BJ (cell line): Measurements from ENCODE around the gene HES7. TPM values are rescaled to one million over a fixed set of nuclear protein-coding genes. Genes with fewer than 3 reads are reported as not detected.

Source experiments
- CTCF ChIA-PET: fragments of 350-600 bp; formaldehyde crosslinking; extraction: SDS; loops from one replicate; lab custom pipeline; 2021; ENCODE audit warnings: antibody characterized with exemption, inconsistent platforms; lab: Yijun Ruan, JAX
- POLR2A ChIA-PET: fragments of 300-600 bp; sonication (Branson Sonifier 250); formaldehyde crosslinking; extraction: SDS; loops from one replicate; lab custom pipeline; 2021; ENCODE audit warnings: antibody characterized with exemption; lab: Charles Lee
- DNase-seq: peaks from one replicate; pipeline ENCODE4 v3.0.0-alpha.2; 2011; ENCODE audit warnings: low read depth
- H3K27me3 ChIP-seq: 2 replicates; pipeline ENCODE4 v1.6.0; 2011; ENCODE audit warnings: low read length; ENCODE audit not compliant: control insufficient read depth, insufficient read depth
- H3K36me3 ChIP-seq: 2 replicates; pipeline ENCODE4 v1.5.1; 2011; ENCODE audit warnings: low read length; ENCODE audit not compliant: control insufficient read depth, insufficient read depth
- H3K4me3 ChIP-seq: 2 replicates; pipeline ENCODE4 v1.5.1; 2011; ENCODE audit warnings: low read depth, mild to moderate bottlenecking, control low read depth, low read length
- polyA plus RNA-seq: library from polyadenylated mRNA; depleted of rRNA; stranded (reverse); fragments of >200 nt; gene quantifications from 2 replicates; pipeline ENCODE4 v1.2.3, GENCODE V29; 2011
- TF ChIP-seq, protein P1 (sequence below): IDR thresholded peaks from 2 replicates; pipeline ENCODE4 v1.5.1; 2011; ENCODE audit warnings: low read depth, mild to moderate bottlenecking, control low read depth, inconsistent platforms, low read length, moderate library complexity; ENCODE audit not compliant: insufficient read depth

HES7 gene
- polyA plus RNA-seq, 1 experiment: not detected

- H3K27me3 ChIP-seq: no peaks in the 10 kb centered on the region
- CTCF ChIA-PET: interaction anchor here (0.6 to 3.3 kb wide), 10 partner anchors 10 to 80 kb away, joined by 3 to 31 read pairs (median 4); partner anchors contain the start of gene ALOXE3
- DNase-seq: no peak
- POLR2A ChIA-PET: no interaction called here
- peaks cover 30% of the 10 kb centered on the region for H3K36me3 ChIP-seq
- H3K4me3 ChIP-seq: no peak overlapping the region
- TF ChIP-seq, protein P1, sequence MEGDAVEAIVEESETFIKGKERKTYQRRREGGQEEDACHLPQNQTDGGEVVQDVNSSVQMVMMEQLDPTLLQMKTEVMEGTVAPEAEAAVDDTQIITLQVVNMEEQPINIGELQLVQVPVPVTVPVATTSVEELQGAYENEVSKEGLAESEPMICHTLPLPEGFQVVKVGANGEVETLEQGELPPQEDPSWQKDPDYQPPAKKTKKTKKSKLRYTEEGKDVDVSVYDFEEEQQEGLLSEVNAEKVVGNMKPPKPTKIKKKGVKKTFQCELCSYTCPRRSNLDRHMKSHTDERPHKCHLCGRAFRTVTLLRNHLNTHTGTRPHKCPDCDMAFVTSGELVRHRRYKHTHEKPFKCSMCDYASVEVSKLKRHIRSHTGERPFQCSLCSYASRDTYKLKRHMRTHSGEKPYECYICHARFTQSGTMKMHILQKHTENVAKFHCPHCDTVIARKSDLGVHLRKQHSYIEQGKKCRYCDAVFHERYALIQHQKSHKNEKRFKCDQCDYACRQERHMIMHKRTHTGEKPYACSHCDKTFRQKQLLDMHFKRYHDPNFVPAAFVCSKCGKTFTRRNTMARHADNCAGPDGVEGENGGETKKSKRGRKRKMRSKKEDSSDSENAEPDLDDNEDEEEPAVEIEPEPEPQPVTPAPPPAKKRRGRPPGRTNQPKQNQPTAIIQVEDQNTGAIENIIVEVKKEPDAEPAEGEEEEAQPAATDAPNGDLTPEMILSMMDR: no peak
These were observed 16.4 kb upstream of the HES7 start for GRCh38 chr17:8140065-8141029.

DNA sequence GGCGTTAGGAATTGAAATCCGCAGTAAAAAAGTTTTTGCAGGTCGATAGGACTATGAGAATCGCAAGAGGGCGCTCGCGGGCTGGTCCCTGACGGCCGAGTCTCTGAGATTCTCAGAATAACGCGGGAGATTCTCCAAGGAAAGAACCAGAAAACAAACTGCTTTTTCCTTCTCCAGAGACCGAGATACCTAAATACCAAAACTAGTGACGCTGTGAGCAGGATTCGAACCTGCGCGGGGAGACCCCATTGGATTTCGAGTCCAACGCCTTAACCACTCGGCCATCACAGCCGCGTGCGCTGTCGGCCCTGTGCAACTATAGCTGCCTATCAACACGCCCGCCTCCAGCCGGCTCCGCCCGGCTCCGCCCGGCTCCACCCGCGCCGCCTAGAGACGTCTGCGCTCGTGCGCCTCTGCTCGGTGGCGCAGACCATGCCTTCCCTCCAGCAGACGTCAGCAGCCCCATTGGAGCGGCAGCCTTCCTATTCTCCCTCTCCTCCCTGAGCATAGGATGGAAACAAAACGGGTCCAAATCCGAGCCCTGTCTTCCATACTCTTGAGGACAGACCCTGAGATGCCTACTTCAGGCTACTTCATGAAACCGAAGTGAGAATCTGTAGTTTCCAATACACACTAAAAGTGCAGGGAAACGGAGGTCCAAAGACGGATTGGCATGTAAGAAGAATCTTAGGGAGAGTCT, 14.9 kb upstream of the HES7 start:
- peak; percentile 92 for DNase-seq
- ChIA-PET POLR2A (interaction anchor here (1.1 to 1.9 kb wide), 2 partner anchors 18 to 20 kb away, joined by 6 to 16 read pairs; no protein-coding TSS in a partner anchor), CTCF (interaction anchor here (0.6 to 3.3 kb wide), 12 partner anchors 9 to 110 kb away, joined by 3 to 31 read pairs (median 6); partner anchors contain the start of genes ALOXE3 and HES7)
- Histone ChIP-seq H3K36me3 (peaks cover 19% of the 10 kb centered on the region), H3K4me3 (peak overlapping the region; percentile 47), H3K27me3 (no peaks in the 10 kb centered on the region)
- TF ChIP-seq, protein P1: peak; percentile 86

DNA sequence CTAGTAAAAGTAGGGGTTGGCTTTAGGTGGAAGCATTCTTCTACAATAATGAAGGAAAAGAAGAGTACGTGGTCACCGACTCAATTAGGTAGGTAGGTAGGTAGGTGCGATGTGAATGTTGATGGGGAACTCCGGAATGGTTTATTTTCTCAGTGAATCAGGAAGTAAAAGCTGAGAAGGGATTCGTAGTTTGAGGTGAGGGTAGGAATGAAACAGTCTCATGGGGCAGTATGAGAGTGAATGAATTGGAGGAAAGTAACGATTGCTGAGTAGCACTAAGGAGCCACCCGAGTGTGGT, 14.4 kb upstream of the HES7 start:
- no peak for DNase-seq
- TF ChIP-seq, protein P1: no peak
- Histone ChIP-seq H3K27me3 (no peaks in the 10 kb centered on the region), H3K4me3 (peak overlapping the region; percentile 31), H3K36me3 (peaks cover 17% of the 10 kb centered on the region)
- ChIA-PET CTCF (interaction anchor here (0.8 to 3.3 kb wide), 15 partner anchors 9 to 162 kb away, joined by 3 to 31 read pairs (median 4); partner anchors contain the start of genes ALOXE3 and HES7), POLR2A (interaction anchor here (0.6 to 1.9 kb wide), 3 partner anchors 18 to 35 kb away, joined by 4 to 16 read pairs (median 6); no protein-coding TSS in a partner anchor)

DNA sequence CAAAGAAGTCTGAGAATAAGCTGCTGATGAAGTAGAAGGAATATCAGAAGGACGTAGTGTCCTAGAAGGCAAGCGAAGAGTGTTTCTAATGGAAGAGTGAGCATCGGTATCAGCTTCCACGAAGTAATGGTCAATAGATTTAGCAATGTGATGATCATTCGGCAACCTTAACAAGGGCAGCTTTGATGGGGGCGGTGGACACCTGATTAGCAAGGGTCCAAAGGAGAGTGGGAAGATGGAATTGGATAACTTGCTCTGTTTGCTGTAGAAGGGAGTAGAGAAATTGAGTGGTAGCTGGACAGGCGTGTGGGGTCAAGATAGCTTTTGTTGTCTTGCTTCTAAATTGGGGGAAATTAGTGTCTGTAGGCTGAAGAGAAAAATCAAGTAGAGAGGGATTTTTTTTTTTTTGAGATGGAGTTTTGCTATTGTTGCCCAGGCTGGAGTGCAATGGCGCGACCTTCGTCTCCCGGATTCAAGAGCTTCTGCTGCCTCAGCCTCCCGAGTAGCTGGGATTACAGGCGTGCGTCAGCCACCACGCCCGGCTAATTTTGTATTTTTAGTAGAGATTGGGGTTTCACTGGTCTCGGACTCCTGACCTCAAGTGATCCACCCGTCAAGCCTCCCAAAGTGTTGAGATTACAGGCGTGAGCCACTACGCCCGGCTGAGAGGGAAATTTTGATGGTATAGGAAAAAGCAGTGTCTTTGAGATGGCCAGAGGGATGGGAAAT, 13.9 kb upstream of the HES7 start:
- Histone ChIP-seq H3K27me3 (no peaks in the 10 kb centered on the region), H3K4me3 (peak overlapping the region; percentile 31), H3K36me3 (peaks cover 16% of the 10 kb centered on the region)
- no peak for DNase-seq
- TF ChIP-seq, protein P1: no peak
- CTCF ChIA-PET: interaction anchor here (0.8 to 3.3 kb wide), 15 partner anchors 9 to 162 kb away, joined by 3 to 31 read pairs (median 4); partner anchors contain the start of genes ALOXE3 and HES7
- POLR2A ChIA-PET: interaction anchor here (0.6 to 1.9 kb wide), 3 partner anchors 19 to 35 kb away, joined by 4 to 16 read pairs (median 6); no protein-coding TSS in a partner anchor
